Fibroblast of skin of back (primary cell): ENCODE data around the gene TMEM43.

Experiments used
- DNase-seq: peaks from one replicate; pipeline ENCODE4 v3.0.0-alpha.2; 2013

Gene TMEM43

GRCh38 chr3:14179114-14179465 is 54.2 kb downstream of the TMEM43 start:
- DNase-seq: no peak

GRCh38 chr3:14179795-14180194 is 54.9 kb downstream of the TMEM43 start:
- DNase-seq: no peak

GRCh38 chr3:14181253-14181652 is 56.4 kb downstream of the TMEM43 start:
- DNase-seq: no peak

GRCh38 chr3:14183015-14183577 is 58.2 kb downstream of the TMEM43 start:
- no peak for DNase-seq

- DNase-seq: no peak
Measured at GRCh38 chr3:14186854-14187458, 62.1 kb downstream of the TMEM43 start.

GRCh38 chr3:14188041-14188754 is 63.3 kb downstream of the TMEM43 start:
- no peak for DNase-seq
